GM10248 (cell line): ENCODE measurements around the gene UBE2G1.

Experiments used
- CTCF ChIA-PET: fragments of 300-600 bp; sonication (Branson Sonifier 250); formaldehyde crosslinking; extraction: SDS; loops from one replicate; lab custom pipeline; 2021; ENCODE audit warnings: antibody characterized with exemption; lab: Yijun Ruan, JAX
- POLR2A ChIA-PET: fragments of 350-650 bp; sonication (Branson Sonifier 250); formaldehyde crosslinking; extraction: SDS; loops from one replicate; lab custom pipeline; 2020; ENCODE audit warnings: antibody characterized with exemption; lab: Yijun Ruan, JAX
- DNase-seq: peaks from one replicate; pipeline ENCODE4 v3.0.0; 2012; ENCODE audit errors: extremely low spot score
- CTCF ChIP-seq: IDR thresholded peaks from 2 replicates; pipeline ENCODE4 v1.5.1; 2012; ENCODE audit warnings: mild to moderate bottlenecking, low read depth; ENCODE audit errors: extremely low read depth, missing control alignments, control extremely low read depth

Gene UBE2G1

GRCh38 chr17:4366327-4367063, at the start of gene UBE2G1:
Gene UBE2G1 (minus strand): TSS chr17:4366675. CDS start chr17:4366316, 359 bp downstream.
- TF ChIP-seq CTCF = peak; percentile 27
- ChIA-PET CTCF (interaction anchor here (0.8 to 1.1 kb wide), 3 partner anchors 47 to 151 kb away, joined by 3 to 4 read pairs (median 3); no protein-coding TSS in a partner anchor), POLR2A (interaction anchor here (0.5 to 1.3 kb wide), 2 partner anchors 9 to 25 kb away, joined by 4 read pairs; no protein-coding TSS in a partner anchor)
- DNase-seq = peak; percentile 97

GRCh38 chr17:4412933-4413831, 46.7 kb upstream of the UBE2G1 start:
- DNase-seq = peak; percentile 89
- ChIA-PET CTCF (interaction anchor here (0.6 to 14.1 kb wide), 21 partner anchors 8 to 478 kb away, joined by 3 to 248 read pairs (median 4); no protein-coding TSS in a partner anchor), POLR2A (interaction anchor here (1.0 kb wide), 1 partner anchor 197 kb away, joined by 8 read pairs; no protein-coding TSS in a partner anchor)
- peak; percentile 99 for TF ChIP-seq CTCF

GRCh38 chr17:4411201-4411600, 44.7 kb upstream of the UBE2G1 start:
- CTCF ChIA-PET = interaction anchor here (0.7 to 14.1 kb wide), 7 partner anchors 9 to 349 kb away, joined by 3 to 248 read pairs (median 6); no protein-coding TSS in a partner anchor
- POLR2A ChIA-PET = no interaction called here
- DNase-seq = no peak

GRCh38 chr17:4409659-4410058, 43.2 kb upstream of the UBE2G1 start:
- CTCF ChIA-PET = interaction anchor here (2.0 to 14.1 kb wide), 2 partner anchors 194 to 210 kb away, joined by 10 to 248 read pairs; no protein-coding TSS in a partner anchor

More at GRCh38 chr17:4411201-4411600, 44.7 kb upstream of the UBE2G1 start:
- TF ChIP-seq CTCF = no peak

GRCh38 chr17:4407851-4408250, 41.4 kb upstream of the UBE2G1 start:
- DNase-seq = no peak
- no peak for TF ChIP-seq CTCF
- ChIA-PET CTCF (interaction anchor here (0.9 to 8.2 kb wide), 6 partner anchors 8 to 208 kb away, joined by 3 to 45 read pairs (median 7); no protein-coding TSS in a partner anchor), POLR2A (no interaction called here)

More at GRCh38 chr17:4409659-4410058, 43.2 kb upstream of the UBE2G1 start:
- POLR2A ChIA-PET = no interaction called here
- DNase-seq = no peak
- TF ChIP-seq CTCF = no peak

- DNase-seq = no peak
- POLR2A ChIA-PET = no interaction called here
- CTCF ChIA-PET = interaction anchor here (0.9 to 8.2 kb wide), 5 partner anchors 8 to 207 kb away, joined by 3 to 45 read pairs (median 6); no protein-coding TSS in a partner anchor
- TF ChIP-seq CTCF = no peak
Observed at GRCh38 chr17:4407216-4407615, 40.7 kb upstream of the UBE2G1 start.
